HAP-1 (cell line): ENCODE data around the gene HOXA1.

Experiments used
- DNase-seq, 2 experiments: peaks; one replicate each; pipeline ENCODE4 v3.0.0-alpha.2; 2016 to 2020; ENCODE audit warnings: low spot score in 2 of 2
- H3K27me3 ChIP-seq: fragments of 250-450 bp; sonication (Bioruptor Pico); 2 replicates; pipeline ENCODE4 v1.5.1; 2020; ENCODE audit warnings: low read depth, mild to moderate bottlenecking, moderate library complexity
- H3K36me3 ChIP-seq: fragments of 250-450 bp; sonication (Bioruptor Pico); replicated peaks from 2 replicates; pipeline ENCODE4 v1.5.1; 2020; ENCODE audit warnings: mild to moderate bottlenecking
- H3K4me1 ChIP-seq: fragments of 250-450 bp; sonication (Bioruptor Pico); 2 replicates; pipeline ENCODE4 v1.5.1; 2020; ENCODE audit warnings: mild to moderate bottlenecking
- H3K4me3 ChIP-seq: fragments of 250-450 bp; sonication (Bioruptor Pico); 2 replicates; pipeline ENCODE4 v1.5.1; 2020; ENCODE audit warnings: mild to moderate bottlenecking, moderate library complexity
- H3K9me3 ChIP-seq: fragments of 250-450 bp; sonication (Bioruptor Pico); 2 replicates; pipeline ENCODE4 v1.5.1; 2020; ENCODE audit warnings: mild to moderate bottlenecking, moderate library complexity
- in situ Hi-C: fragments of 300-500 bp; cut with MboI; formaldehyde crosslinking; loops from 3 replicates; pipeline ENCODE4 v1.14.3; 2020; ENCODE audit warnings: low sequenced_read_pairs, inconsistent platforms, mixed read lengths

HOXA1 gene

DNA sequence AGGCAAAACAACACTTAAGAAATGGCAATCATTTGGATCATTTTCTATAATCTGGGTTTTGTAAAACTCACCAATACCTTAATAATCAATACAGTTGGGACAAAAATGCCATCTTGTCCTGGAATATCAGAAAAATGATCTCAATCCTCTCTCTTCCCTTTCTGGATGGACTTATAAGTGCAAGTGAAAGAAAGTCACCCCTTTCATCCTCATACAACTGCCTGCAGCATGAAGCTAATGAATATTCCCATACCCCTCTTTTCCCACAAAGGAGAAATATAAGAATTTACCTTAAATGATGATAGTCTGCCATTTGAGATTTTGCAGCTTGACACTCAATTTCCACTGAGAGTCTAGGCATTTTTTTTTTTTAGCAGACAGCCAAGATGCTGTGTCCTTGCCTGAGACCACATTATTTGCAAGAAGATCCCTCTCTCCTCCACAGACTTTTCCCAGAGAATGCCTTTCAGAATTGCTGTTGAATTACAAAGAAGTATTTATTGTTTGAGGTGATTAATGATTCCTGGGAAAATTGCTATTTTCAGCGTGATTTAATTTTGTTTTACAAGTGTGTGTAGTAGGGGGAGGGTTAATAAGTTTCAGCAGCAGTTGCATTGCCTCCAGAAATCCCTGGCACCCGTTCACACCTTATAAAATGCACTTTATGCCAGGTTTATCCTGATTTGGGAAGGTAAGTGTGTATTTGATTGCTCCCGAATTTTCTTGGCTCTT is 31.0 kb upstream of the HOXA1 start:
- H3K27me3 ChIP-seq: no peaks in the 10 kb centered on the region
- H3K9me3 ChIP-seq: no peaks in the 10 kb centered on the region
- peaks cover 17% of the 10 kb centered on the region for H3K4me1 ChIP-seq
- no peak overlapping the region for H3K4me3 ChIP-seq
- H3K36me3 ChIP-seq: peaks cover 14% of the 10 kb centered on the region; the same call in 1 of the 2 replicates
- DNase-seq: peak in 1 of 2 experiments; percentile 69
- in situ Hi-C loops: no loop called here

DNA sequence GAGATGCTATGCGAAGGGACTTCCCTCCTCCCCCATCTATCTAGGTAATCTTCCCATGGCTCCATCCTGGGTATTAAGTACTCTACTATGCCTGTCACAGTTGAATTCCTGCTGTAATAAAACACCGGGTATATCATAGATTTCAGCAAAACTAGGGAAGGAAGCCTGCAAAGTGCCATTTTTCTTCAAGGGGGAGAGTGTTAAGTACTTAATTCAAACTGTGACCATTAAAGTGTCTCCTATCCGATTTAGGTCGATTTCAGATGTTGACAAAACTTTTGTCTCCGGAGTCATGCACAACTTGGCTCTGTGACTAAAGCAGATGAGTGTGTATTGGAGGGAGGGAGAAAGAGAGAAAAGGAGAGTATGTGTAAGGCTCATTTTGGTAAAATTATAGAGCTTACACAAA is 30.2 kb upstream of the HOXA1 start:
- DNase-seq: no peak
- Histone ChIP-seq H3K4me3 (no peak overlapping the region), H3K27me3 (no peaks in the 10 kb centered on the region), H3K36me3 (peaks cover 11% of the 10 kb centered on the region; the same call in 1 of the 2 replicates), H3K4me1 (peaks cover 17% of the 10 kb centered on the region), H3K9me3 (no peaks in the 10 kb centered on the region)
- in situ Hi-C loops: no loop called here

DNA sequence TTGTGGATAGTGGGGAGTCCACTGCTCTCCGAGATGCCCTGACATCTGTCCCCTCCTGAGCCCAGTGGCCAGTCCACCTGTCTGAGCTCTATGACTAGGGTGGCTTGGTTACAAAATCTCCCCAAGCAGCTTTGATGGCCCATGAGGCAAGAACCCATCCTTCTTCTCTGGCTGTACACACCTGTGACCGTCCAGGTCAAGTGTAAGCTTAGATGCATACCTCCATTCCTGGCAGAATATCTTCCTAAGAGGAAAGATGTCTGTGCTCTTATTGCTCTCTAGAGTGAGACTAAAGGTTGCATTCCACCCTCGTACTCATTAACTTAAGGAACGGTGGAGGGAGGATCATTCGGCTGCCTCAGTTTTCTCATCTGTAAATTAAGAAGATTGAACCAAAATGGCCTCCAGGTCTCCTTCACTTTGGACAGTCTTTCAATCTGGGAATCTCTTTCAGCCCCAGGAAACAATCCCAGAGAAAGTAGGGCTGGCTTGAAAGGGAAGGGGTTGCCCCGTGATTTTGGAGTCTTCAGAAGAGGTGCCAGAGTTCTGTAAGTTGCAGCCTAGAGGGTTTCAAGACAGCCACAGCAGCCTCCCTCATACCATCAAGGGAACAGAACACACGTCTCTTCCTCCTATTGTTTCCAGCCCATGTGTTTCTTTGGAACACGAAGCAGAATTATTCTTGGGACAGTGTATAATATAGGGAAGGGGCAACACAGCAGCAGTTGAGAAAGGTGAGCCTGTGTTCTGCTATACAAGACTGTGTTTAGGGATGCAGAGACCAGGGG is 29.3 kb upstream of the HOXA1 start:
- Histone ChIP-seq H3K36me3 (peaks cover 11% of the 10 kb centered on the region; the same call in 1 of the 2 replicates), H3K27me3 (no peaks in the 10 kb centered on the region)
- in situ Hi-C loops: no loop called here

DNA sequence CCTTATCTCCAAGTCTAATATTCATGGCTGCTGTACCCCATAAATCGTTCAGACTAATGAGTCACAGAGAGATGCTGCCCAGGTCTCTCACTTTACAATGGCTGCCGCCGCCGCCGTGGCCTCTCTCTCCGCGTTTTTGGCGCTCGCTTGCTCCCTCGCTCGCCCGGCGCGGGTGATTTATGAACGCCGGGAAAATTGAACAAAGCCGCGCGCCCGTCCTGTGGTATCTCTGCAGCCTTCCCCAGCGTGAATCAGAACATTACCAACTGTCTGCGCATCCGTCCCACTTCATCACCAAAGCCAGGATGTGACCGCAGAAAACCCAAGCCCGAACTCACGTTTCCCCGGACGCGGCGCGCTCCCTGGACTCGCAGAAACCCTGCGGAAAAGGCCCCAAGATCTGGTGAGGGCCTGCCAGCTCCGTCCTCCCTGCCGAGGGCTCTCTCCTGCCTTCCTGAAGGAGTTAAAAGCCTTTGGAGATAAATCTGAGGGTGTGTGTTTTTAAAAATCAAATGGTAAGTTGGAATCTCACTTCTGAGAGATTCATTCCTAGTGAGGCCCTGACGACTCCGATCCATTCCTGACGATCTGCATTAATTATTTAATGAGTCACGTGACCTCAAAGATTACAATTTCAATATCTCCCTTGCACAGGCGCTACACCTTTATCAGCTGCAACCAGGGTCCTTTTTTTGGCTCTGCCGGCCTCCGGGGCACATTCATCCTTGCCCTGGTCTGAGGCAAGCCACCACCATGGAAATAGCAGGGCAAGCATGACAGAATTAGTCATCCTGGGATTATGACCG is 28.5 kb upstream of the HOXA1 start:
- in situ Hi-C loops: no loop called here
- Histone ChIP-seq H3K36me3 (peaks cover 6% of the 10 kb centered on the region; the same call in 1 of the 2 replicates), H3K27me3 (no peaks in the 10 kb centered on the region), H3K4me1 (peaks cover 17% of the 10 kb centered on the region), H3K4me3 (no peak overlapping the region), H3K9me3 (no peaks in the 10 kb centered on the region)
- DNase-seq: no peak

More for the DNA sequence above, 29.3 kb upstream of the HOXA1 start:
- peaks cover 17% of the 10 kb centered on the region for H3K4me1 ChIP-seq
- H3K4me3 ChIP-seq: no peak overlapping the region
- no peaks in the 10 kb centered on the region for H3K9me3 ChIP-seq
- no peak for DNase-seq

DNA sequence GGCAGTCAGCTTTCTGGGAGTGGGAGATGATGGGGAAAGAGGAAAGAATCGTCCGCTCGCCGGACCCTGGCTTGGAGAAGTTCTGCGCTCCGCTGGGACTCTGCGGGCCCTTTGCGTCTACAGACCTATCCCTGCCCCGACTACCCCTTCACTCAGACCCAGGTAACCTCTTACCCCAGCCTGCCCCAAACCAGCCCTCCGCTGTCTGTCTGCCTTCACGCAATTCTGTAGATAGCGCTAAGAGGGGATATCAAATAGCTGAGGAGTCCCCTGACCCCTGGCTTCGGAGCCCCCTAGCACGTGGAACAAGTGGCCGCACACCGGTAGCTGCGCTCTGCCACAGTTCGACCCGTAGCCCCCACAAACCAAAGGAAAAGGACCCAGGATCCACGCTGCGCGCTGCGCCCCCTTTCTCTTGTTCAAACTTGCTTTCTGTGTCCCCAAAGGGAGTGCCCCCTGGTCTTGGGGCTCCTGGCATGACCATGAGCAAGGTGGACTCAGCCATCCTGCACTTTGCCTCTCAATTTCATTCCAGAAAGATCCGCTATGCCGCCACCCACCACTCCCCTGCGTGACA is 27.8 kb upstream of the HOXA1 start:
- Histone ChIP-seq H3K4me3 (no peak overlapping the region), H3K27me3 (no peaks in the 10 kb centered on the region), H3K9me3 (no peaks in the 10 kb centered on the region), H3K36me3 (no peaks in the 10 kb centered on the region; the same call in 1 of the 2 replicates), H3K4me1 (peaks cover 17% of the 10 kb centered on the region)
- no peak for DNase-seq
- in situ Hi-C loops: no loop called here

DNA sequence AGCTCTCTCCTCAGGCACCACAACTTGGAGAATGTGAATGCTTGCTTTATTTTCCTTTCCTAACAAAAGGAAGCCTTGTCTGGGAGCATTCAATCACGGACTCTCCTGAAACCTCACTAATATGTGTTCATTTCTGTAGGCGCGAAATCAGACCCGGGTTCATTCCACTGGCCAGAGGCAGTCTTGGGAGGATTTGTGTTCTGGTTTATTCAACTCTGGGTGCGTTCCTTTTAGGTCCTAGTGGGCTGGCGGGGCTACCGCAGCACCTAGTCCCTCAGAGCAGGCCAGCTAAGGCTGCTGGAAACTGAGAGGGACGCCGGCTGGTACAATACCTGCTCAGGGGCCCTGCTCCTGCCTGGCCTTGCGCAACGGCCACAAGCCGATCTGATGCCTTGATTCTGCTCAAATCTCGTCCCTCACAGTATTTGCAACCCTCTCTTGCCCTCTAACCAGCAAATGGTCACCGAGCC is 27.2 kb upstream of the HOXA1 start:
- no peak for DNase-seq
- H3K36me3 ChIP-seq: no peaks in the 10 kb centered on the region; the same call in 1 of the 2 replicates
- H3K4me3 ChIP-seq: no peak overlapping the region
- in situ Hi-C loops: no loop called here
- H3K27me3 ChIP-seq: no peaks in the 10 kb centered on the region
- H3K4me1 ChIP-seq: peaks cover 15% of the 10 kb centered on the region
- H3K9me3 ChIP-seq: no peaks in the 10 kb centered on the region

DNA sequence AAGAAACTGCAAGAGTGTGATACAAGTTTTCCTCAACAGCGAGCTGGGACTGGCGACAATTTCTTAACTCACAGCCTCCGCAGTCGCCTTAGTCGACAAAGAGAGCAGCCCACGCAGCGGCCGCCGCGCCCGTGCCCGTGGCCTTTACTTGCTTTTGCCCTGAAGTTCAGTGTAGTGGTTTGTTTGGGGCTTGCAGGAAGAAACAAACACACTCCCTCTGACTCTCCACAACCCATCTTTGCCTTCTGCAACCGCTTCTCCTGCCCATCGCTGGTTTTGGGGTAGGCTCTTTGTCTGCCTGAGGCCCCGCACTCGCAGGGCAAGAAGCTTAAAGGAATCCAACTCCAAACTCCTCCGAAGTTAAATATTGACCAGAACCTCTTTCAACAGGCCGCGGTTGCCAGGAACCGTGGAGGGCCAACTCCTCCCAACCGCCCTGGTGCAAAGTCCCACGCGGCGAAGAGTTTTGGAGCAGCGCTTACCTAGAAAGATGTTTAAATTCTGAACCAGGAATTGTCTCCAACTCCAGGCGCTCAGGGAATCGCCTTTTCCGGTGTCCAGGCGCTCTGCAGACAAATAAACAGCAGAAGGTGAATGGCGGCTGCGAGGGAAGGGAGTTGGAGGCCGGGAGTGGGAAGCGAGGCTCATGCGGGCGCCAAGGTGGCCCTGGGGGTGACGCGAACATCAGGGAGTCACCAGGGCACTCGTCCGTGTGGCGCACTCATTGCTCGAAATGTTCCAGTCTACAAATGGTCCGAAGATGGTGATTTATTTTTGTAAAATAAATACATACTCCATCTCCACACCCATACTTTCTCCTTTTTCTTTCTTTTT is 26.5 kb upstream of the HOXA1 start:
- Histone ChIP-seq H3K4me3 (no peak overlapping the region), H3K27me3 (no peaks in the 10 kb centered on the region), H3K4me1 (peaks cover 9% of the 10 kb centered on the region), H3K36me3 (no peaks in the 10 kb centered on the region; the same call in 1 of the 2 replicates), H3K9me3 (no peaks in the 10 kb centered on the region)
- in situ Hi-C loops: no loop called here
- no peak for DNase-seq

DNA sequence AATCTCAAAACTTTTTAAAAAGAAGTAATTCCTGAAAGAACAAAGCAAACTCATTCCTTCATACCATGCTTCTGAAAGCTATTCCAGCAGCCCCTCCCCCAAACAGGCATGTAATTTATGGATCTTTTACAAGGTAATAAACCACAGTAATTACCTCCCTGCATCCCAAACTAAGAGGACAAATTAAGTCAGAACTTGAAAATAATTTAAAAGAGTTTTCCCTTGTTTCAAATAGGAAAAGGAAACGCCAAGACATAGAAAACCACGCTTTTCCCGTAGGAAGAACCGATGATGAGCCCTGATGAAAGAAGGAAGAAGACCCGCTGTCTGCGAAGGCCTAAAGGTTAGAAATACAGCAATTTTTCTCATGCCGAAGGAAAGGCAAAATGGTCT is 25.9 kb upstream of the HOXA1 start:
- DNase-seq: no peak
- no peaks in the 10 kb centered on the region for H3K27me3 ChIP-seq
- H3K4me1 ChIP-seq: peaks cover 3% of the 10 kb centered on the region
- no peaks in the 10 kb centered on the region for H3K9me3 ChIP-seq
- H3K36me3 ChIP-seq: no peaks in the 10 kb centered on the region; the same call in 1 of the 2 replicates
- H3K4me3 ChIP-seq: no peak overlapping the region
- in situ Hi-C loops: no loop called here

DNA sequence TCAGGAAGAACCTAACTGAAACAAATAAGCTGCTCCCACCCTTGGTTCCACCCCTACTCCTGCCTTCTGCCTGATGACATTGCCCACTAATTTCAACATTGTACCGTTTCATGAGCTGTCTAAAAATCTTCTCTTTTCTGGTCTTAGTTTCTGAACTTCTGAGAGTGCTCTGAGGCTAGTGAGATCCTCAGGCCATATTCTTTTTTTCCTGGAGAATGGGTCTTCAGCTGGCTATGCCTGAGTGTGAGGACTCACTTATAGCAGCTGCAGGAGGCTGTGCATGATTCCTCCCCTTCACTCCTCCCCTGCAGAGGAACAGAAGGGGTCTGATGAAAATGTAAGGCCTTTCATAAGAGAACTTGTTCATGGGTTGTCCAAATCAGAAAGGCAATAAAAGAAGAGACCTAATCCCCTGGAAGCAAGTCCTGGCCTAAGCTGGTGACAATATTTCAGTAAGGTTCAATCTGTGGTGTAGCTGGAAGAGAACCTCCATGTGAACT is 23.7 kb upstream of the HOXA1 start:
- H3K27me3 ChIP-seq: no peaks in the 10 kb centered on the region
- DNase-seq: no peak
- in situ Hi-C loops: no loop called here
- no peaks in the 10 kb centered on the region; the same call in 1 of the 2 replicates for H3K36me3 ChIP-seq
- H3K9me3 ChIP-seq: no peaks in the 10 kb centered on the region
- H3K4me1 ChIP-seq: peaks cover 19% of the 10 kb centered on the region
- no peak overlapping the region for H3K4me3 ChIP-seq

DNA sequence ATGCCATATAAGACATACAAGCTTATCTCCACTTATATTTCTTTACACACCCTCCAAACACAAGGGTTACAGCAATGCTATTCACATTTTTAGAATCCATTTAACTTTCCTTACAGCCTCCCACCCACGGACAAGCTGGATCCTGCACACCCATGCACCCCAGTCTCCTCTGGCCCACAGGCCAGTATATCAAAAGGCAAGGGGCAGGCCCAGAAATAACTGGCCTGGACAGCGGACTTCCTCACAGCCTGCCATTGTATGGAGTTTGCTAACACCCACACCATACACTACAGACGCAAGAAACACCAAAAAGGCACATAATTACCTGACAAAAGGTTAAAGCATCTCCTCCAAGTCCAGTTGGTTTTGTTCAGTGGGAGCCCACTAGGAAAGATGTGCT is 22.8 kb upstream of the HOXA1 start:
- in situ Hi-C loops: no loop called here
- no peaks in the 10 kb centered on the region for H3K27me3 ChIP-seq
- H3K4me1 ChIP-seq: peaks cover 23% of the 10 kb centered on the region
- H3K36me3 ChIP-seq: no peaks in the 10 kb centered on the region; the same call in 1 of the 2 replicates
- H3K9me3 ChIP-seq: no peaks in the 10 kb centered on the region
- no peak for DNase-seq
- H3K4me3 ChIP-seq: no peak overlapping the region

DNA sequence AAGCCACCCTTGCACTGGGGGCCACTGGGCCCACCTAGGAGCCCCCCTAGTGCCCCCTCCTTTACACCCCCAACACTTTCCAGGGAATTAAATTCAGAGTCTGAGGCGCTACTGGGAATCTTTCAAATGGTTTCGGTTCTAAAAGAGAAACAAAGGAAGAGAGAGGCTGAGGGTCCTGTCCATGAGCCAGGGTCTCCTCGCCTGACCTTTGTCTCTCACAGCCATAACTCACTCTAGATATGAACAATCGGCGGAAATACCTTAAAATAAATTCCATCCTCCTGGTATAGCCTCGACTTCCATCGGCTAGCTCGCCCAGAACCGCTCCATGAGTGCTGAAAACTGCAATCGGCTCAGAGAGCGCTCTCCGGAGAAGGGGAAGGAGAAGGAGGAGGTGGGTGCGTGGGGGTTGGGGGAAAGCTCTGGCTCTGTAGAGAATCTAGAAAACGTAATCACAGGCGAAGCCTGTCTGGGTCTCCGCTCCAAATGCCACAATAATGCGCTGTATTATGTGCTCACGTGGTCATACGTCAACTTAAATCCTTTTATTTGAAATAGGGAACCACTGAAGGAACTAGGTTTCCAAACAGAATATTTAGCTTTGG is 22.2 kb upstream of the HOXA1 start:
- Histone ChIP-seq H3K36me3 (no peaks in the 10 kb centered on the region; the same call in 1 of the 2 replicates), H3K27me3 (no peaks in the 10 kb centered on the region), H3K9me3 (no peaks in the 10 kb centered on the region), H3K4me1 (peaks cover 27% of the 10 kb centered on the region), H3K4me3 (no peak overlapping the region)
- no peak for DNase-seq
- in situ Hi-C loops: no loop called here
